NOMO-1 treated with dmso at 0.1 percent for 144 hours (cell line): ENCODE results near the gene BAIAP2.
"Not testable (repeated sequence)": the region's sequence is repeated elsewhere in the genome, so short reads cannot be mapped to it uniquely, and the experiment has no call there.

Experiments
- DNase-seq: peaks from one replicate; lab custom pipeline; 2025; ENCODE audit not compliant: unreplicated experiment; lab: John Stamatoyannopoulos, UW

BAIAP2 gene

DNA sequence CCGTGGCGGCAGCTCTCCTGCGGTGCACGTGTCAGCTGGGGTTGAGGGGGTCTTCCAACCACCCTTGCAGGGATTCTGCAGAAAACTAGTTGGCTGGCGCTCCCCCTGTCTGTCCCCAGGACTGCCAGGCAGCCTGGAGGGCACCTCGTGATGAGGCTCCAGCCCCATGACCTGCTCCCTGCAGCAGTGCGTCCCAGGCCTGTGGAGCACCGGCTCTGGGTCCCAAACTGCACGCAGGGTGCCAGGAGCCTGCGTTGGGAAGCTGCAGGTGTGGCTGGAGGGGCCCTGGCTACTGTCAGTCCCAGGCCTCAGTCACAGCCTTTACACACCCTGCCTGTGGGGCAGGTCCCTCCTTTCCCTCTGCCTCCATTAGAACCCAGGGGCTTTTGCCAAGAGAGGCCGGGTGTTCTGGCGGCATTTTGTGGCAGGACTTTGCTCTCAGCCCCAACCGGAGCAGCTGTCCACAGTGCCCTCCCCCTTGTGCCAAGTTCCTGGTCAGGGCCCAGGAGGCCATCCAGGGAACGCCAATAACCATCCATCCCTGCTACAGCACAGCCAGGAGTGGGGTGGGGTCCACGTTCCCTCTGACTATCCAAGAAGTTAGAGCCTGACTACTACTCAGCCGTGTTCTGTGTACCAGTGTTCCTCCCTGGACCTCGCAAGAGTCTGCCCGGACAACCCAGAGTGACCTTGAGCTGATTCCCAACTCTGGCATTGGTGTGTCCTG is 34.2 kb upstream of the BAIAP2 start:
- DNase-seq: no peak

DNA sequence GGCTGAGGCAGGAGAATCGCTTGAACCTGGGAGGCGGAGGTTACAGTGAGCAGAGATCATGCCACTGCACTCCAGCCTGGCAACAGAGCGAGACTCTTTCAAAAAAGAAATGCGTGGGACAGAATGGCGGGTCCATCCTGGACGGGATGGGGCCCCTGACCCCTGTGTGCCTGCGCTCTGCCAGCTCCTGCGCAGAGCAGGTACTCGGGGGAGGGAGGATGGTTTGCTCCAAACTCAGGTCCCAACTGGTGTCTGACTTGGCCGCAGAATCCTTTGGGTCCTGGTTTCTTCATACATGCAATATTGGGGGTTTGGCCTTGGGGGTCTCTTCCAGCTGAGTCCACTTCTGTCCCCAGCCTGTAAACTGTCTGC is 33.0 kb upstream of the BAIAP2 start:
- no peak for DNase-seq

DNA sequence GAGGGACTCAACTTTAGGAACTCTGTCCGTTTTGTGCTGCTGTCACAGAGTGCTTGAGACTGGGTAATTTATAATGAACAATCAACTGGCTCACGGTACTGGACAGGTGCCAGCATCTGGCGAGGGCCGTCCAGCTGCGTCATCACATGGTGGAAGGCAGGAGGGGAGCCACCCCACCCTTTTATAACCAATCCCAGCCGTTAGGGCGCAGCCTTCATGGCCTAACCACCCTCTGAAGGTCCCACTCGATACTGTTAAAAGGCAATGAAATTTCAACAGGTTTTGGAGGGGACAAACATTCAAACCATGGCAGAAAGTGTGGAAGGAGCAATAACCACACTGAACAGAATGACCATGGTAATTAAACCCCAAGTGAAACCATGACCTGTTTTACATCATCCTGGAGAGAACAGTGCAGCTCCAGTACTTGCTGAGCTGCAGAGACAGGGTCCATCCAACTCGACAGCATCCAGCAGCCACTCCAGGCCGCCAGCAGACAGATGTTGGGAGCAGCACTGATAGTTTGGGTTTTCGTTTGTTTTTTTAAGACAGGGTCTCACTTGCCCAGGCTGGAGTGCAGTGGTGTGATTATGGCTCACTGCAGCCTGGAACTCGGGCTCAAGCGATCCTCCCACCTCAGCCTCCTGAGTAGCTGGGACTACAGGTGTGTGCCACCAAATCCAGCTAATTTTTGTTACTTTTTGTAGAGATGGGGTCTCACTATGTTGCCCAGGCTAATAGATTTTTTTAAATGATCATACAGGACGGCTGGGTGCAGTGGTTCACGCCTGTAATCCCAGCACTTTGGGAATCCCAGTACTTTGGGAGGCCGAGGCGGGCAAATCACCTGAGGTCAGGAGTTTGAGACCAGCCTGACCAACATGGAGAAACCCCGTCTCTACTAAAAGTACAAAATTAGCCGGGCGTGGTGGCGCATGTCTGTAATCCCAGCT is 32.3 kb upstream of the BAIAP2 start:
- no peak for DNase-seq

DNA sequence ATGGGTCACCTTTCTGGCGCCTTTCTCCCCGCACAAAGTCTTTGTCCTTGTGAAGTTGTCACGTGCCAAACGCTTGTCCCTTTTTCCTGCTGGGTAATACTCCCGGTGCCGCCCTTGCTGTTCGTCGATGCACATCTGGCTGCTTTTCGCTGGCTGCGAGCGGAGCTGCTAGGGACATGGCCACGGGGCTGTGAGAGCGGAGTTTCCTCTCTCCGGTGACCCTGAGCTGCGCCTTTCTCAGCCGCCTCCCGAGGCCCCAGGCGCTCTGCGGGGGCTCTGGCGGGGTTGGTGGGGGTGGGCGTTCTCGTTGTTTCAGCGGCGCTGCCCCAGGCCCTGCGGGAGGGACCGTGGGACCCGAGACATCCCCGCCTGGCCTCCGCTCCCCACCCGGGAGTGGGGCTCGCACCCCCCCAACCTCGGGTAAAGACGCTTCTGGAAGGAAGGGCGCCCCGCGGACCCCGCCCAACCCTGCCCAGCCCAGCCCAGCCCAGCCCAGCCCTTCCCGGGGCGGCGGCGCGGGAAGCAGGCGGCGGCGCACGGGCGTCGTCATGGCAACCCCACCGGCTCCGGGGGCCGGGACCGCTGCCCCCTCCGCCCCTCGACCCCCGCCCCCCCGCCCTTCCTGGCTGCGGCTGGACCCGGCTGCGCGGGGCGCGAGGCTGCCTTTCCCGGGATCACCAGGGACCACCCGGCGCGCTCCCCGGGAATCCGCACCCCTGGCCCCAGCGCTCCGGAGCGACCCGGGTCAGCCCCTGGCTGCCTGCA is 31.1 kb upstream of the BAIAP2 start:
- no peak for DNase-seq

DNA sequence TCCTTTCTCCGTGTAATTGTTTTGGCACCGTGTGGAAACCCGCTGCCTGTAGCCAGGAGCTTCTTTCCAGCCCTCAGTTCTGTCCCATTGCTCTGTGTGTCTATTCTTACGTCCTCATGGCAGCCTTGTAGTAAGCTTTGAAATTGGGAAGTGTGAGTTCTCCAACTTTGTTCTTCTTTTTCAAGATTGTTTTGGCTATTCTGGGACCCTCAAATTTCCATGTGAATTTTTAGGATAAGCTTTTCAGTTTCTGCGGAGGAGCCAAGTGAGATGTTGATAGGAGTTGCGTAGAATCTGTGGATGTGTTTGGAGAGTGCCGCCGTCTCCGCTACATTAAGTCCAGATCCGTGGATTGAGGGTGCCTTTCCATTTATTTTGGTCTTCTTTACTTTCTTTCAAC is 28.1 kb upstream of the BAIAP2 start:
- DNase-seq: no peak

DNA sequence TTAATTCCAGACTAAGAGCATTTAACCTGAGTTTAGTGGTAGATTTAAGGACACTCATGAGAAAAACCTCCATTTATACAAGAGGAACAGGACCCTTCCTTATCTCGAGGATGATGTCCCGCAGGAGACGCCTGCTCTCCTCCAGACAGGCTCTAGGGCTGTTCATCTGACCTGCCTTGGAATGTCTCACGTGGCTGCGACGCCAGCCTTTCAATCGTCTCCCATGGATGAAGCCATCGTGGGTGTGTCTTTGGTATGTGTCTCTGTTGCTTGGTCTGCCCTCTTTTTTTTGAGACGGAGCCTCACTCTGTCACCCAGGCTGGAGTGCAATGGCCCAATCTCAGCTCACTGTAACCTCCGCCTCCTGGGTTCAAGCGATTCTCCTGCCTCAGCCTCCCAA is 26.8 kb upstream of the BAIAP2 start:
- no peak for DNase-seq

DNA sequence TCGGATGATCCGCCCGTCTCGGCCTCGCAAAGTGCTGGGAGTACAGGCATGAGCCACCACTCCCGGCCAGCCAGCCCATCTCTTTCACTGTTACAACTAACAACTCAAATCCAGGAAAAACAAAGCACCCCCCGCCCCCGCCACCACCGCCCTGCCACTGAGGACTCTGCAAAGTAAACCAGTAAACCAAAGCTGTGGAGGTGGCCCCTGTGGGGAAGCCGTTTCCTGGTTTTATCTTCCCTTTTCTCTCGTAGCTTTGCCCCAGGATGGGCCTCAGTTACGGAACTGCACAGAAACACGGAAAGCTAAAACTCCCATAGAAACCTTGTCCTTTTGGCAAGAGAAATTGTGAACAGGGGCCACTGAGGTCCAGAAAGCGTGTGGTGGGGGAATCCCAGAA is 25.8 kb upstream of the BAIAP2 start:
- DNase-seq: peak; percentile 66

DNA sequence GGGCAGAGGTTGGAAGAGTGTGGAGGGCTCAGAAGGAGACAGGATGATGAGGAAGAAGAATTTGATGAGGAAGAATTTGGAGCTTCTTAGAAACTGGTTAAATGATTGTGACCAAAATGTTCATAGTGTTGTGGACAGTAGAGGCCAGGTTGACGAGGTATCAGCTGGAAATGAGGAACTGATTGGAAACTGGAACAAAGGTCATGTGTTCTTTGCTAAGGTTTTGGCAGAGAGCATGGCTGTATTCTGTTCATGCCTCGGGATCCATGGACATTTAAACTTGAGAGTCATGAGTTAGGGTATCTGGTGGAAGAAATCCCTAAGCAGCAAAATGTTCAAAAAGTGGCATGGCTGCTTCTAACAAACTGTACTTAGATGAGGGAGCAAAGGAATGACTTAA is 24.0 kb upstream of the BAIAP2 start:
- DNase-seq: no peak

DNA sequence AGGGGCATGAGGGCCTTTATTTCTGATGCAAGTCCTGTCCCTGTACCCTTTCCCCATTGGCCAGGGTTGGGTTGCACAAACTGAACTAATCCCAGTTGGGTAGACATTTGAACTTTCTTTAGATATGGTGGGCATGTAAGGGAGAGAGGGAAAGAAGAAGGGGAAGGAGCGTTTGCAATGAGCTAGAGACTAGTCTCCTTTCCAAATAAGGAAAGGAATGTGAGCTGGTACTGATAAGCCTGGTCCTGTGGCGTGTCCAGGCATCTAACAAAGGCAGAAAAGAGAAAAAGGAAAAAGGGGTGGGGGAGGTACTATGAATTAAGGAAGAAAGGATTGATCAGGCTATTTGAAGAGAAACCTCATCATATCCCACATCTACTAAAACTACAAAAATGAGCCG is 23.0 kb upstream of the BAIAP2 start:
- no peak for DNase-seq

DNA sequence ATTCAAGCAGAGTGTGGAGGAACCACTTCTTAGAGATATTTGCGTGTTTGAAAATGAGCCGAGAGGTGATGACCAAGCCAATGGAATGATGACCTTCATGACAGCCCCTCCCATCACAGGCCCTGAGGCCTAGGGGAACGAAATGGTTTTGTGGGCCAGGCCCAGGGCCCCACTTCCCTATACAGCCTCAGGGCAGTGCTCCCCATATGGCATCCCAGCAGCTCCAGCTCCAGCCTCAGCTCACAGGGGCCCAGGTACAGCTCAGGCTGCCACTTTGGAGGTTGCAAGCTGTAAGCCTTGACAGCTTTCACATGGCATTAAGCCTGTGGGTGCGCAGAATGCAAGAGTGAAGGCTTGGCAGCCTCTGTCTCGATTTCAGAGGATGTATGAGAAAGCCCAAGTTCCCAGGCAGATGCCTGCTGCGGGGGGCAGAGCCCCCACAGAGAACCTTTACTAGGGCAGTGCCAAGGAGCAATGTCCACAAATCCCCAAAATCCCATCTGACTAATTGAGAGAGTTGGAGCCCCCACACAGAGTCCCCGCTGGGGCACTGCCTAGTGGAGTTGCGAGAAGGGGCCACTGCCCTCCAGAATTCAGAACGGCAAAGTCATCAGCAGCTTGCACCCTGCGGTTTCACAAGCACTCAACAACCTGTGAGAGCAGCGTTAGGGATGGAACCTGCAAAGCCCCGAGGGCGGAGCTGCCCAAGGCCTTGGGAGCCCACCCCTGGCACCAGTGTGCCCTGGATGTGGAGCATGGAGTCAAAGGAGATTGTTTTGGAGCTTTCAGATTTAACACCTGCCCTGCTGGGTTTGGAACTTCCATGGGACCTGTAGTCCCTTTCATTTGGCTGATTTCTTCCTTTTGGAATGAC is 22.1 kb upstream of the BAIAP2 start:
- no peak for DNase-seq

DNA sequence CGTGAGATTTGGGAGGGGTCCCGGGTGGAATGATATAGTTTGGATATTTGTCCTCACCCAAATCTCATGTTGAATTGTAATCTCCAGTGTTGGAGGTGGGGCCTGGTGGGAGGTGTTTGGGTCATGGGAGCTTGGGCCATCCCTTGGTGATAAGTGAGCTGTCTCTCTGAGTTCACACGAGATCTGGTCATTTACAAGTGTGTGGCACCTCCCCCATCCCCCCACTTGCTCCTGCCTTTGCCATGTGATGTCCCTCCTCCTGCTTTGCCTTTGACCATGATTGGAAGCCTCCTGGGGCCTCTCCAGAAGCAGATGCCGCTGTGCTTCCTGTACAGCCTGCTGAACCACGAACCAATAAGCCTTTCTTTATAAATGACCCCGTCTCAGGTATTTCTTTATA is 21.3 kb upstream of the BAIAP2 start:
- DNase-seq: no peak

DNA sequence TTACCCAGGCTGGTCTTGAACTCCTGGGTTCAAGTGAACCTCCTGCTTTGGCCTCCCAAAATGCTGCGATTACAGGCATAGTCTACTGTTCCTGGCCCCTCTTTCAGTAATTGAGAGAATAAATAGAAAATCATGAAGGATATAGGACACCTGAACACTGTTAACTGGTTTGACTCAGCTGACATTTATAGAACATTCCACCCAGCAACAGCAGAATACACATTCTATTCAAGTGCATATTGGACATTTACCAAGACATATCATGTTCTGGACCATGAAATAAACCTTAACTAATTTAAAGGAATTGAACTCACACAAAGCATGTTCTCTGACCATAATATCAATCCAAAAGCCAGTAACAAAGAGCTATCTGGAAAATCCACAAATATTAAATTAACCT is 19.8 kb upstream of the BAIAP2 start:
- DNase-seq: no peak

DNA sequence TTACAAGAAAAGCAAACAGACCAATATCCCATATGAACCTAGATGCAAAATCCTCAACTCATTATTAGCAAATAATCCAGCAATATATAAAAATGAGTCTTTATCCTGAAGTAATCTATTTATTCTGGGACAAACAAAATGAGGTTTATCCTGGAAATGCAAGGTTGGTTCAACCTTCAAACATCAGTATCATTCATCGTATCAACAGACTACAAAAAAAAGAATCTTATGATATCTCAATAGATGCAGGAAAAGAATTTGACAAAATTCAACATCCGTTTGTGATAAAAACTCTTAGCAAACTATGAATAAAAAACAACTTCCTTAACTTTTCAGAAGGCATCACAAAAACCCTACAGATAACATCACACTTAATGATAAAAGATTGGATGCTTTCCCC is 18.4 kb upstream of the BAIAP2 start:
- no peak for DNase-seq

DNA sequence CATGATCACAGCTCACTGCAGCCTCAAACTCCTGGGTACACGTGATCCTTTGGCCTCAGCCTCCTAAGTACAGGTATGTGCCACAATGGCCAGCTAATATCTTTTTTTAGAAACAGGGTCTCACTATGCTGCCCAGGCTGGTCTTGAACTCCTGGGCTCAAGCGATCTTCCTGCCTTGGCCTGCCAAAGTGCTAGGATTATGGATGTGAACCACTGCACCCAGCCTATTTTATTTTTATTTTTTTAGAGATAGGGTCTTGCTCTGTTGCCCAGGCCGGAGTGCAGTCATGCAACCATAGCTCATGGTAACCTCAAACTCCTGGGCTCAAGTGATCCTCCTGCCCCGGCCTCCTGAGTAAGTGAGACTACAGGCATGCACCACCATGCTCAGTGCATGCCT is 17.6 kb upstream of the BAIAP2 start:
- not testable (repeated sequence) for DNase-seq

DNA sequence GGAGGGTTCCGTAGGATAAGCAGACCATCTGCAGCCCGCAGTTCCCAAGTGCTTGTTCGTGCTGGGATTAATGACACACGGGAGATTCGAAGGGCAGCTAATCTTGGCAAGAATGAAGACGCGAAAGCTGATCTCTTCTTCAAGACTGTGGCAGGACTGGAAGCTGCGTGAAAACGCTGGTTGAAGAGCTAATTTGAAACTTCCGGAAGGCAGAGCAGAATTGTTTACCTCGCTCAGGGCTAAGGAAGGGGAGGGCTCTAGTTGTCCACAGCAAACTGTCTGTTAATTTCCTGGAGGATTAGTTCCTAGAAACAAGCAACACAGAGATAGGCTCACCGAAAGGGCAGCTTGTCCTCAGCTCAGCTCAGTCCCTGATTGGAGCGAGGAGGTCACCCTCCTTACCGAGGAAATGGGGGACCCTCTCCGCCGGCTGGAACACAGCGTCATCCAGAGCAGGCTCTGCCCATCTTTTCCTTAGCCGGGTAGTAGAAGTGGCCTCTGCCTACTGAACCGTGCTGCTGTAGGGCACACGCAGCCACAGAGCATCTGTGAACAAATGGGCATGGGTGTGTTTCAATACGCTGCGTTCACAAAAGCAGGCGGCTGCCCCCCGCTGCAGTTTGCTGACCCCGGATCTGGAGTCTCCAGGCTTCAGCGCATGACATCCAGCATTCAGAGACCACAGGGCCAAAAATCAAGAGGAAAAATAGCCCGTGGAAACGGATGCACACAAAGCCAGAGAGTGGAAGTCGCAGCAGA is 16.7 kb upstream of the BAIAP2 start:
- peak; percentile 62 for DNase-seq

DNA sequence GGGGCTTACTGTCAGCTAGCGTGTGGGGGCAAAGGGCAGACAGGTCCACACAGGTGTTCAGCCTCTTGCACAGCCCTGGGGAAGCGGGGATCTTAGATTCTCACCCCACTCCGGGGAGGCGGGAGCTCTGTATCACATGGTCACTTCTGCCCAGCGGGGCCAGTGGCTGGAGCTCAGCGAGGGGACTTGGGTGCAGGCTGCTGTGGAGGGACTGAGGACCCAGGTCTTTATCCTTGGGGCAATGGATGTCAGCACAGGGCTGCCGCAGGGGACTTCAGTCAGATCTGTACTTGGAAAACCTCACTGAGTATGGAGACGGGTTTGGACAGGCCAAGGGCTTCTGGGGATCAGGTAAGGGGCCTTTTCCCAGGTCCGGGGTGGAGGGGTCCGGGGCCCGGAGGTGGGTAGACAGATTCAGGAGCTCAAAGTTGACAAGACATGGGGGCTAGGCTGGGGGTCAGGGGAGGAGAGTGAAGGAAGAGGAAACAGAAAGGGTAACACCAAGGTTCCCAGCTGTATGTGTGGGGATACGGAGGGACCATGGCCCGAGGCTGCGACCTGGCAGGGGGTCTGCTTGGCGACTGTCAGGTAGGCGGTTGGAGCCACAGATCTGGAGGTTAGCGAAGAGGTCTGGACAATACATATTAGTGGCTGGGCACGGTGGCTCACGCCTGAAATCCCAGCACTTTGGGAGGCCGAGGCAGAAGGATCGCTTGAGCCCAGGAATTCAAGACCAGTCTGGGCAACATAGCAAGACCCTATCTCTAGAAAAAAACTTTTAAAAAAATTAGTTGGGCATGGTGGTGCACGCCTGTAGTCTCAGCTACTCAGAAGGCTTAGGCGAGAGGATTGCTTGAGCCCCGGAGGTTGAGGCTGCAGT is 15.1 kb upstream of the BAIAP2 start:
- DNase-seq: no peak

DNA sequence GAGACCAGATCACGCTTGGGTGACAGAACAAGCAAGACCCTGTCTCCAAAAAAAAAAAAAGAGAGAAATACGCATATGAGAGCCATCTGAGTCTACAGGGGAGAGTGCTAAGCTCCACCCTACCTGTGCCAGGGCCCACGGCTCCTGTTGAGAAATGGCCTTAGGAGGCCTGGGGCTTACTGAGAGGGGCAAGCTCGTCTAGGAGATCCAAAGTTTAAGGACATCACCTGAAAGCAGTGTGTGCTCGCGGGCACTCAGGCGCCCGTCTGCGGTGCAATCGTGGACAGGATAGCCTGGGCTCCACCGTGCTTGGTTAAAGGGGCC is 14.5 kb upstream of the BAIAP2 start:
- no peak for DNase-seq

DNA sequence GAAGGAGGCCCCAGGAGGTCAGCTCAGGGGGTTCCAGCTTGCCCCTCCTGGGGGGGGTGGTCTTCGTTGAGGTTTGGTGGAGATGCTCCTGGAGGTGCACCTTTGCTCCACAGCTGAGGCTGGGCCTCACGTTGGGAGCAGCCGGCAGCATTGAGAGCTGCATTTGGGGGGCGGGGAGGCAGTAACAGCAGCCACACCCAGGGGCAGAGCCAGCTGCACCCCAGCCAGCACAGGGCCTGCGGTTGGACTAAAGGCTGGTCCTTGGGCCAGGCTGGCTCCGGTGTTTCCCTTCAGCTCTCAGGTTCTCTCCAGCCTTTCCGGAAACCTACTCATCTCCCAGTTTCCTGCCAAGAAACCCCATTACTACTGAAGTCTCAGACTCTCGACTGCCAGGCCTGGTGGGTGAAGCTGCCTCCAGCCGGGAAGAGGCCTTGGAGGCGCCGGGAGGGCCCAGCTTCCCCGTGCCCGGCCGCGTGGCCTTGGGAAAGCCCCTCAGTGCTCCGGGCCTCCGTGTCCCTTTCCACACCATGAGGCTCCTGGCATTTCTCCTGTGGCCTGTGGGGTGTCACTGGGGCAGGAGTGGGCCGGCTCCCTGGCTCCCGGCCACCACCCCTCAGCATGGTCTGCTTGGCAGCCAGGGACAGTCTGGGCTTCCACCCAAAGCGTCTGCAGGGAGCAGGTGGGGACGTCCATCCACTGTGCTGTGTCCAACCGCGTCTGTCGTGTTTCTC is 14.0 kb upstream of the BAIAP2 start:
- DNase-seq: no peak
